SK-N-SH treated with all-trans-retinoic acid at 6 μM for 48 hours (cell line): Measurements from ENCODE around the gene WDR3.

Experiments
- ARNTL ChIP-seq: fragments of 450-650 bp; formaldehyde crosslinking; IDR thresholded peaks from 2 replicates; pipeline ENCODE4 v1.5.0; 2020; ENCODE audit warnings: low read depth, mild to moderate bottlenecking, moderate library complexity, borderline replicate concordance
- BACH2 ChIP-seq: fragments of 250-450 bp; sonication (Bioruptor Pico); IDR thresholded peaks from 2 replicates; pipeline ENCODE4 v1.9.0; 2021; ENCODE audit warnings: mild to moderate bottlenecking, borderline replicate concordance
- CREB5 ChIP-seq: fragments of 250-450 bp; sonication (Bioruptor Pico); IDR thresholded peaks from 2 replicates; pipeline ENCODE4 v1.5.1; 2020; ENCODE audit warnings: low read depth, mild to moderate bottlenecking, moderate library complexity
- CSDC2 ChIP-seq: fragments of 250-450 bp; sonication (Bioruptor Pico); IDR thresholded peaks from 2 replicates; pipeline ENCODE4 v1.5.0; 2020; ENCODE audit warnings: mild to moderate bottlenecking, moderate library complexity
- ESRRG ChIP-seq: fragments of 250-450 bp; sonication (Bioruptor Pico); IDR thresholded peaks from 2 replicates; pipeline ENCODE4 v1.6.1; 2021; ENCODE audit warnings: mild to moderate bottlenecking
- POU6F1 ChIP-seq: fragments of 250-450 bp; sonication (Bioruptor Pico); IDR thresholded peaks from 2 replicates; pipeline ENCODE4 v1.8.0; 2021; ENCODE audit warnings: low read depth, mild to moderate bottlenecking, moderate library complexity, borderline replicate concordance
- RARB ChIP-seq: fragments of 250-450 bp; sonication (Bioruptor Pico); IDR thresholded peaks from 2 replicates; pipeline ENCODE4 v1.8.0; 2021; ENCODE audit warnings: mild to moderate bottlenecking, moderate library complexity
- SNAI2 ChIP-seq: fragments of 250-450 bp; sonication (Bioruptor Pico); IDR thresholded peaks from 2 replicates; pipeline ENCODE4 v1.5.0; 2020; ENCODE audit warnings: mild to moderate bottlenecking, moderate library complexity
- TCF4 ChIP-seq: fragments of 250-450 bp; sonication (Bioruptor Pico); IDR thresholded peaks from 2 replicates; pipeline ENCODE4 v1.8.0; 2021; ENCODE audit warnings: mild to moderate bottlenecking, moderate library complexity, borderline replicate concordance
- TOX ChIP-seq: fragments of 250-450 bp; sonication (Bioruptor Pico); IDR thresholded peaks from 2 replicates; pipeline ENCODE4 v1.8.0; 2021; ENCODE audit warnings: mild to moderate bottlenecking, moderate library complexity, borderline replicate concordance
- ZFP3 ChIP-seq: fragments of 250-450 bp; sonication (Bioruptor Pico); IDR thresholded peaks from 2 replicates; pipeline ENCODE4 v1.5.0; 2020; ENCODE audit warnings: mild to moderate bottlenecking, moderate library complexity
- ZNF70 ChIP-seq: fragments of 450-650 bp; formaldehyde crosslinking; IDR thresholded peaks from 2 replicates; pipeline ENCODE4 v1.5.0; 2020; ENCODE audit warnings: mild to moderate bottlenecking, moderate library complexity
- TF ChIP-seq, protein P1 (sequence below): fragments of 250-450 bp; sonication (Bioruptor Pico); IDR thresholded peaks from 2 replicates; pipeline ENCODE4 v1.5.1; 2021; ENCODE audit warnings: mild to moderate bottlenecking, moderate library complexity
- TF ChIP-seq, protein P2 (sequence below): fragments of 250-450 bp; sonication (Bioruptor Pico); IDR thresholded peaks from 2 replicates; pipeline ENCODE4 v1.8.0; 2020; ENCODE audit warnings: mild to moderate bottlenecking, moderate library complexity, borderline replicate concordance

- TF ChIP-seq, protein P1, sequence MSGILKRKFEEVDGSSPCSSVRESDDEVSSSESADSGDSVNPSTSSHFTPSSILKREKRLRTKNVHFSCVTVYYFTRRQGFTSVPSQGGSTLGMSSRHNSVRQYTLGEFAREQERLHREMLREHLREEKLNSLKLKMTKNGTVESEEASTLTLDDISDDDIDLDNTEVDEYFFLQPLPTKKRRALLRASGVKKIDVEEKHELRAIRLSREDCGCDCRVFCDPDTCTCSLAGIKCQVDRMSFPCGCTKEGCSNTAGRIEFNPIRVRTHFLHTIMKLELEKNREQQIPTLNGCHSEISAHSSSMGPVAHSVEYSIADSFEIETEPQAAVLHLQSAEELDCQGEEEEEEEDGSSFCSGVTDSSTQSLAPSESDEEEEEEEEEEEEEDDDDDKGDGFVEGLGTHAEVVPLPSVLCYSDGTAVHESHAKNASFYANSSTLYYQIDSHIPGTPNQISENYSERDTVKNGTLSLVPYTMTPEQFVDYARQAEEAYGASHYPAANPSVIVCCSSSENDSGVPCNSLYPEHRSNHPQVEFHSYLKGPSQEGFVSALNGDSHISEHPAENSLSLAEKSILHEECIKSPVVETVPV (CRISPR knock-in tag) = no peak
- TF ChIP-seq TCF4 (CRISPR knock-in tag) (no peak), ZNF70 (CRISPR knock-in tag) (no peak), RARB (CRISPR knock-in tag) (no peak), CSDC2 (CRISPR knock-in tag) (no peak), BACH2 (CRISPR knock-in tag) (no peak), SNAI2 (CRISPR knock-in tag) (no peak), TOX (CRISPR knock-in tag) (no peak), ZFP3 (CRISPR knock-in tag) (no peak), CREB5 (CRISPR knock-in tag) (no peak), ESRRG (CRISPR knock-in tag) (no peak), POU6F1 (CRISPR knock-in tag) (no peak), ARNTL (CRISPR knock-in tag) (no peak)
- TF ChIP-seq, protein P2, sequence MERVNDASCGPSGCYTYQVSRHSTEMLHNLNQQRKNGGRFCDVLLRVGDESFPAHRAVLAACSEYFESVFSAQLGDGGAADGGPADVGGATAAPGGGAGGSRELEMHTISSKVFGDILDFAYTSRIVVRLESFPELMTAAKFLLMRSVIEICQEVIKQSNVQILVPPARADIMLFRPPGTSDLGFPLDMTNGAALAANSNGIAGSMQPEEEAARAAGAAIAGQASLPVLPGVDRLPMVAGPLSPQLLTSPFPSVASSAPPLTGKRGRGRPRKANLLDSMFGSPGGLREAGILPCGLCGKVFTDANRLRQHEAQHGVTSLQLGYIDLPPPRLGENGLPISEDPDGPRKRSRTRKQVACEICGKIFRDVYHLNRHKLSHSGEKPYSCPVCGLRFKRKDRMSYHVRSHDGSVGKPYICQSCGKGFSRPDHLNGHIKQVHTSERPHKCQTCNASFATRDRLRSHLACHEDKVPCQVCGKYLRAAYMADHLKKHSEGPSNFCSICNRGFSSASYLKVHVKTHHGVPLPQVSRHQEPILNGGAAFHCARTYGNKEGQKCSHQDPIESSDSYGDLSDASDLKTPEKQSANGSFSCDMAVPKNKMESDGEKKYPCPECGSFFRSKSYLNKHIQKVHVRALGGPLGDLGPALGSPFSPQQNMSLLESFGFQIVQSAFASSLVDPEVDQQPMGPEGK = no peak
These were observed 12.8 kb downstream of the WDR3 start for GRCh38 chr1:117942293-117942692.
